Activated naive CD4-positive, alpha-beta T cell (primary cell): ENCODE measurements around the gene RPRD1A.
A peak's percentile ranks its signal among the peaks of the same experiment; 100 is the strongest.
"Not testable (repeated sequence)": the region's sequence is repeated elsewhere in the genome, so short reads cannot be mapped to it uniquely, and the experiment has no call there.

Experiments used
- DNase-seq, 4 experiments: peaks; one replicate each; lab custom pipeline; 2025; lab: John Stamatoyannopoulos, UW

The RPRD1A gene

DNA sequence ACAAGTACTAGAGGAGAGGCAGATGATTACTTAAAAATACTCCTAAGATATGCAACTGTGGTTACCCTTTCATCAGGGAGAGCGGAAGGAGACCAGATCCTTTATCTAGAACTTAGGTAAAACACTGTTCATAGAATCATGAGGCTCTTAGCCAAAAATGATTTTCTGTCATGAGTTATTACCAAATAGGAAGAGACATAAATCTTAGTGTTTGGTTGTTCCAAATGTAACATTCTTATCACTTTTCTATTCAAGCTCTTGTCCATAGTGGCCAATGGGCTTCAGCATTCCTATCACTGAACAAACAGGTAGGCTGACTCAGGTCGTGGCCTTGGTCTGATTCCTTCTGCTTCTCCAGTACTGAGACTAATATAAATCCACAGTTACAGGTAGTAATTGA is 38.5 kb downstream of the RPRD1A start:
- no peak for DNase-seq

DNA sequence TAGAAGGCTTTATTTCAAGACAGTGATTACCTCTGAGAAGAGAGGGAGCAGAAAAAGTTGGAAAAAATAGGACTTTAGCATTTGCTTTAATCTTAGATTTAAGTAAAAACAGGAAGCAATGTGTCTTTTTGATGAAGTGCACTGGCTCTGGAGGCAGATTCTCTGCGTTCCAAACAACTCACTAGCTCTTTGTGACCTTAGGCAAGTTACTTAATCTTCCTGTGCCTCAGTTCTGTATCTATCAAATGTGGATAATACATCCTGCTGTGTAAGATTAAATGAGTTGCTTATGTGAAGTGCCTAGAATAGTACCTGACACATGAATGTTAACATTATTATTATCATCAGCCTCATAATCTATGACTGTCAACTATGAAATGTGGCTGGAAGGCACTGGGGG is 42.3 kb downstream of the RPRD1A start:
- no peak for DNase-seq

DNA sequence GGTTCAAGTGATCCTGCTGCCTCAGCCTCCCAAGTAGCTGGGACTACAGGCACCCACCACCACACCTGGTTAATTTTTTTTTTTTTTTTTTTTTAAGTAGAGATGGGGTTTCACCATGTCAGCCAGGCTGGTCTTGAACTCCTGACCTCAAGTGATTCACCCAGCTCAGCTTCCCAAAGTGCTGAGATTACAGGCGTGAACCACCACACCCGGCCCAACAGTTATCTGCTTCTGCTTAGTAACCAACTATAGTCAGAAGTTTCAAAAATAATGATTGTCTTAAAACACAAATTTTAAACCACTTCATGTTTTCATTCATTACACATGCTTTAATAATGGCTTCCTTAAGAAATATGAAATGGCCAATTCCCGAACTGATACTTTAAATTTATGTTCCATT is 43.1 kb downstream of the RPRD1A start:
- DNase-seq = not testable (repeated sequence)

DNA sequence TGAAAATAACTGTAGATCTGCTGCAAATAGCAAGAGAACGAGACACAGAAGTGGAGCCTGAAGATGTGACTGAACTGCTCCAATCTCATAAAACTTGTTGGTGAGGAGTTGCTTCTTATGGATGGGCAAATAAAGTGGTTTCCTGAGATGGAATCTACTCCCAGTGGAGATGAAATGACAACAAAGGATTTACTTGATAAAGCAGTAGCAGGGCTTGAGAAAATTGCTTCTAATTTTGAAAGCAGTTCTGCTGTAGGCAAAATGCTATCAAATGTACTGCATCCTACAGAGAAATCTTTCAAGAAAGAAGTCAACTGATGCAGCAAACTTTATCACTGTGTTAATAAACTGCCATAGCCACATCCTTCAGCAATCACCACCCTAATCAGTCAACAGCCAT is 44.0 kb downstream of the RPRD1A start:
- no peak for DNase-seq

DNA sequence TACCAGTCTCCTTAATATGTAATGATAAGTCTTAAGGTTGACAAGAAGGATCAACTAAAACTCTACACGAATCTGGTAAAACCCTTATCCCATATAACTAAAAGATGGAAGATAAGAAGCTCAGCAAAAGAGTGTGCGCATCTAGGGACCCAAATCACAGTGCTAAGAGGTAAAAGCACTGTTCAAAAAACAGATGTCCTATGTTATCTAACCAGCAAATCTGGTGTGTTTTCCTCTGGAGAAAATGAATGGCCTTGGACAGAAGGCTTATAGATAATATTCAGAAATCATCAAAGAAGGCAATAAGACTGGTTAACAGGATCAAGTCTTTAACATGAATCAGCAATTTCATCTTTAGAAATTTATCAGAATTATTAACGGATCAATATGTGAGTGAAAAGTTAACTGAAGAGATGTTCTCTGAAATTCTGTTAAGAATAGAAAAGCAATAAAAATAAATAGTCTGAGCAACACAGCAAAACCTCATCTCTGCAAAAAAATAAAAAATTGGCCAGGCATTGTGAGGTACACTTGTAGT is 47.1 kb downstream of the RPRD1A start:
- DNase-seq = no peak

DNA sequence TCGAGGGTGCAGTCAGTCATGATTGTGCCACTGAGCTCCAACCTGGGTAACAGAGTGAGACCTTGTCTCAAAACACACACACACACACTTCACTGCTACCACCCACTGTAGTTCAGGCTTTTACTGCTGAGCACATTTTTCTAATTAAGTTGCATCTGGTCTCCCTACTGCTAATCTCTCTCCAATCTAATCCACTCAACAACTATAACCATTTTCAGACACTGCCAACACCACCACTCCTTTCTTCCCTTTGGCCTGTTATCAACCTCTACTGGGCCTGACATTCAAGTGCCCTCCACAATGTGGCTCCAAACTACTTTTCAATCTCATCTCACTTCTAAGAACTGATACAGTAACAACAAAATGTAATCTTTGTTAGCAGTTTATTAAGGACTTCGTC is 50.1 kb downstream of the RPRD1A start:
- DNase-seq = no peak

DNA sequence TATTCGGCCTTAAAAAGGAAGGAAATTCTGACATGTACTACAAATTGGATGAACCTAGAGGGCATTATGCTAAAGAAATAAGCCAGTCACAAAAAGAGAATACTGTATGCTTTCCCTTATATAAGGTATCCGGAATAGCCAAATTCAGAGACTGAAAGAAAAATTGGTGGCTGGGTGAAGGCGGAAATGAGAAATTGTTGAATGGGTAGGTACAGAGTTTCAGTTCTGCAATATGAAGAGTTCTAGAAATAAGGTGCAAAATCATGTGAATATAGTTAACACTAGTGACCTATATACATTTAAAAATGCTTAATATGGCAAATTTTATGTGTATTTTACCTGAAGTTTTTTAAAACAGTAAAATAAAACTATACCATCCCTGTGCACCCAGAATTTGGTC is 51.7 kb downstream of the RPRD1A start:
- no peak for DNase-seq

DNA sequence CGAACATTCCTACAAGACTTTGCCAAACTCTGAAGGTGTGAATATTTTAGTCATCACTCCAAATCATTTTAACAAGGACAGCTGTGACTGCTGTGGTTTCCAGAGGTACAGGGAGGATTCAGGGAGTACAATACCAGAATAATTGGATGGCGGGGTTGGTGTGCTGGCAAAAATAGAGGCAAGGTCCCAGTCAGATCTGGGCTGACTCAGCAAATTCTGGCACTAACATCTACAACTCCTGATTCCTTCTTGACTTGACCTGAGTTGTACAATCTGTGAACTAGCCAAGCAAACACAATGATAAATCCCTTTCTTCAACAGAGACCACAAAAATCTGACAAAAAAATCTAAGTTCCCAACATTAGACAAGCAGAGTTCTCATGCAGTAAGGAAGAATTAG is 54.5 kb downstream of the RPRD1A start:
- no peak for DNase-seq

DNA sequence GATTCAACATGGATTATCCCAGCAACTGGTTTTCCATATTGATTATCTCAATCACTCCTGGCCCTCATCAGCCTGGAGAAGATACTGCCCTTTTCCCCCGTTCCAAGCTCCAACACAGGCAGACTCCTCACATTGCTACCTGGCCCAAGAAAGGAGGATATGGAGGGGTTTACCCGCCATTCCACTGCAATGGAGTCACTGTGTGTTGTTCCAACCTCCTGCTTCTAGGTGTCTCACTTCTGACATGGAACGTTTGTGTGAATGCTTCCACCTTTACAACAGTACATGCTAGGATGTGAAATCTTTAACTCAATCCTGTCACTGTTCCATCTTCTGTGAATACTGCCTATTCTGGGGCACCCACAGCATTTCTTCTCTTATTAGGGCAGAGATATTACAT is 58.1 kb downstream of the RPRD1A start:
- DNase-seq = no peak

DNA sequence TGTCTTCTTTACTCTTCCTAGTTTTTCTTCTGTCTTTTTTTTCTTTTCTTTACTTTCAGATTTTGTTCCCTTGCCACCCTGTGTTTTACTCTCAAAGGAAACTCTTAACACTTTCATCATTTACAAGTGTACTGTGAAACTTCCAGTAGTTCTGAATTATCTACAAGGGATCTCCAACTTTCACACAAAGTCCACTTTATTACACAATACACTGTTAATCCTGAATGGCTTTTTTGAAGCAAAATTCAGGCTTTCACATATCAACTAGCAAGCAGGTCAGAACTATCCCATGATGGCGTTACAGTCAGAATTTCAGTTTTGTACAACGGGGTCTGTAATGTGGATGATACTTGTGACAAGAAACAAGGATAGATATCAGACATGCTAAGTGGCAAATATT is 60.4 kb downstream of the RPRD1A start:
- DNase-seq = no peak

DNA sequence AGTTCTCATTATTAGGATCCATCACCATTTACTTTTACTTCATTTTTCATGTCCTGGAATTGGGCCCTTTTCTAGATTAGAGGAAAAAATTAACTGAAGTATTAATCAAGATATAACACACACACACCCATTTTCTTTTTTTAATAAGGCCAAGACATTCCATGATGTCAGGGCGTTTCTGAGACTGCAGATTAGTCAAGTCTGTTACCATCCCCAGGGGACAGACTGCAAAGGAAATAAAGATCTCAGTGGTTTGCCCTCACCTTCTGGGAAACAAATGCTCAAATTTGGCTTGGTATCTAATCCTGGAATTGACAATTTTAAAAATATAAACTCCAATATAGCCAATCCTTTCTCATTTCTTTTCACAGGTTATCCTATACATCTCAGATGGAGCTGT is 67.4 kb downstream of the RPRD1A start:
- DNase-seq = no peak

DNA sequence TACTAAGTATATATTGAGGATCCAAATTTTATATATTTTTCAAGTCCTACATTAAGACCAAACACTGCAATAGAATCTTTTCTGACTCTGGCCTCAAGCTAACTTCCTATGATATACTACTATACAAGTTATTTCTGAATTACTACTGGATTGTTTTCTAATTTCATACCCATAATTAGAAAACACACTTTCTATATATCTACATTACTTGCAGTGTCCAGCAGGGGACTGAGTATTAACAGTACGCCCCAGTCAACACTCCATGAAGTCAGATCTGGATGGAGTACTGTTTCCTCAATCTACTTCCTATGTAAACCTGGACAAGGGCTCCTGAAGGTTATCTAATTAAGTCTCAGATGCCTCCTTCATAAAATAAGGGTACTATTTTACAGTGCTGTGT is 68.4 kb downstream of the RPRD1A start:
- DNase-seq = no peak

DNA sequence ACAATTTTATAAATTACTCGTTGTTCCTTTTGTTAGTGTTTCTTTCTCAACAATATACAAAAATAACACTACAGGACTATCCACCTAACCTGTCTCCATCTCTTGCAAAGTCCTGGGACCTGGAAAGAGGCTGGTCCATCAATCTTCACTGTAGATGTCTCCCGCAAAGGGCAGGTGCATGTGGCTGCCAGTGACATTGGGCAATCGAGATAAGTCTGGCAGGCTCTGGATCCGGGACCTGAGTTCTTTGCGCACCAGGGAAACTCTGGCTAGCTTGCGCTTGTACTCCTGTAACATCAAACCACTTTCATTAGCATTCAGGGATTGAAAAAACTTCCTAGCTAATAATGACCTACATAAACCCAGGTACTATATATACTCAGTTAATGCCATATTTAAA is 74.3 kb downstream of the RPRD1A start:
- DNase-seq = no peak

DNA sequence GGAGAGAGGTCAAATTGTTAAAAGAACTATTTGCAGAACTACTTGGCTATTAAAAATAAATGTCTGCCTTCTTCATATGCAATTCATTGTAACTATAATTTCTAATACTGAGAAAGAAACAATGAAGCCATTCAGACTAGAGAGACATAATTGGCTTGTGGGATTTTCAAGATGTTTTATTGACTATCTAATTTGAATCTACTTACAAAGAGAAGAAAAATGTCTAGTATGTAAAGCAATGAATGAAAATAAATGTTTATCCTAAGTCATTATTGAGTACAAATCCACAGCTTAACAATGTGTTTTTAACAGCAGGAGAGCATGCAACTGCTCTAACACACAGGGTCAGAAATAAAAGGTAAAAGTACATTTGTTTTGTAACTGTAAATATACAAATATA is 75.7 kb downstream of the RPRD1A start:
- DNase-seq = no peak

DNA sequence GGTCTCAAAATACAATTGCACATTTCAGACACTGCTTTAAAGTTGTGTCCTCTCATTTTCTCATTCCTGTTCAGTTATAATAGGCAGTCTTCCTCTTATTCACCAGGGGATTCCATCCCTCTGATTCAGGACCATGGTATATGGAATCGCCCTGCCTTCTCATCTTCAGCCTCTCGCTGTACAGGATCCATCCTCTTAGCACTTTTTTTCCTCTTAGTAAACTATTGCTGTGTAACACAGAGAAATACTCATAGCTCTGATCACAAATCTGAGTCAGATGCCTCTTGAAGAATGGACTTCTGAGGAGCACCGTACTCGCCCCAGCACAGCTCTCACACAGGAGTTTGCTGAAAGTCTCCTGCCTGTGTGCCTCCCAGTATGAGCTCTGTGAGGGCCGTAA is 83.5 kb downstream of the RPRD1A start:
- no peak for DNase-seq

DNA sequence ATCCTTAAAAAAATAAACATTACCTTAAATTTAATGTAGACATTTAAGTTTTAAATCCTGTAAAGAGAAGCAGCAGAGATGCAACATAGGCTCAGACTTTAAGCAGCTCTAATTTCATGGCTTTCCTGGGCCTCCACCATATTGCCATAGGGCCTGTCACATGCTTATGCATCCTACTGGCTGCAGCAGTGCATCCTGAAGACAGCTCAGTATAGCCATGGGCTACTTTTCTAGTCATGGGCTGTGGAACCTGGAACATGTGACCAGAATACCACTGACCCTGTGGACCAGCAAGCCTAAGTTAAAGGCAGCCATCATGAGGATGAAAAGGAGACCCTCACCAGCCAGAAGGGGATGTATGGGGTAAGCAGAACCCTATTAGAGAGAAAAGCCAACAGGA is 84.2 kb downstream of the RPRD1A start:
- DNase-seq = no peak

DNA sequence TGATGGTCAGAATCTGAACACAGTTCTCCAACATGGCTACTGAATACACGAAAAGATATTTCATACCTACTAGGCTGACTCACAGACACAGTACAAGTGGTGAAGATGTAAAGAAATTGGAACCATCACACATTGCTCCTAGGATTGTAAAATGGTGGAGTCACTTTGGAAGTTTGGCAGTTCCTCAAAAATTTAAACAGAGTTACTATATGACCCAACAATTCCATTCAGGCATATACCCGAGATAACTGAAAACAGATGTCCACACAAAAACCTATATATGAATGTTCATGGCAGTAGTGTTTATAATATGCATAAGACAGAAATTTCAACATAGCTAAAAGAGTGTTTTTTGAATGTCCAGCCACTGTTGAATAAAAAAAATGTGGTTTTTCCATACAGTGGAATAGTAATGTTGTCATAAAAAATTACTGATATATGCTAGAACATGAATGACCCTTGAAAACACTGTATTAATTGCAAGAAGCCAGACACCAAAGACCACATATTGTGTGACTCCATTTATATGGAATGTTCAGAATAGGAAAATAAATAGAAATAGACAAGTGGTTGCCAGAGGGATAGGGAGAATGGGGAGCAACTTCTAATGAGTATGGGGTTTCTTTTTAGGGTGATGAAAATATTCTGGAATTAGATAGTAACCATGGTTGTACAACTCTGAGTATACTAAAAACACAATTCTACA is 84.8 kb downstream of the RPRD1A start:
- no peak for DNase-seq

DNA sequence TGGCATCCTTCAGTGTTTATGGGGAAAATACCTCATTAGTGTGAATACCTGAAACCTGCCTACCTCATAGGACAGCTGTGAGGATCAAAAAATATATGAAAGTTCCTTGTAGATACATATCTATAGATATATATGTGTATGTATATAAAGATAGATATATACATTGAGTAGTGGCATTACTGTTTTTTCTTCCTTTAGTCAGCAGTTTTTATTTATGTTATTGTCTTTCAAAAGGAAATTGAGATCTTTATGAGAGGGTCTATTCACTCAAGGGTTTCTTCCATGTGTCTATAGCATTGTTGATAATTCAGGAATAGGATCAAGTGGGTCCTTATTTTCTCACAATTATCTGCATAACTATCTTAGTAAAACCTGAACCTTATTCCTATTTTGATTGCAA is 88.2 kb downstream of the RPRD1A start:
- DNase-seq = no peak

DNA sequence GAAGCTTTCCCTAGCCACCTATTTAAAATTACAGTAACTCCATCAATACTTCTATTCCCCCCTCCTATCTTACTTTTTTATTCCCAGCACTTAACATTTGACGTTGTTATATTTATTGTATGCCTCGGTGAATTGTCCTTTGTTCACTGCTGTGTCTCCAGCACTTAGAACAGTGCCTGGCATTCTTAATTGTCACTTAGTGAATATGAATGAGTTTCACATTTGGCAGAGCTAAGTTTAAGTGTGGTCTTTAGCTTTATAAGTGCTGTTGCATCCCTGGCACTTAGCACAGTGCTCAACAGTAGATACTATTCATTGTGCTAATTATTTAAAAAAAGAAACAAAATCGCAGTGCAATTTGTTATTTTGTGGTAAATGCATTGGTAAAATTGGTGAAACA is 93.2 kb downstream of the RPRD1A start:
- no peak for DNase-seq

DNA sequence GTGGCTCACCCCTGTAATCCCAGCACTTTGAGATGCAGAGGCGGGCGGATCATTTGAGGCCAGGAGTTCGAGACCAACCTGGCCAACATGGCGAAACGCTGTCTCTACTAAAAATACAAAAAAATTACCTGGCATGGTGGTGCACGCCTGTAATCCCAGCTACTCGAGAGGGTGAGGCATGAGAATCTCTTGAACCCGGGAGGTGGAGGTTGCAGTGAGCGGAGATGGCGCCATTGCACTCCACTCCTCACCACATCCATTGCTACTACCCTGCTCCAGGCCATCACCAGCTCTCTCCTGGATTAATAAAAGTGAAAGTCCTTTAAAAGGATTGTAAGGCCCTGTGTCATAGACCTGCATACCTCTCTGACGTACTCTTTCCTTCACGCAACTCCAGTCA is 93.7 kb downstream of the RPRD1A start:
- no peak for DNase-seq

DNA sequence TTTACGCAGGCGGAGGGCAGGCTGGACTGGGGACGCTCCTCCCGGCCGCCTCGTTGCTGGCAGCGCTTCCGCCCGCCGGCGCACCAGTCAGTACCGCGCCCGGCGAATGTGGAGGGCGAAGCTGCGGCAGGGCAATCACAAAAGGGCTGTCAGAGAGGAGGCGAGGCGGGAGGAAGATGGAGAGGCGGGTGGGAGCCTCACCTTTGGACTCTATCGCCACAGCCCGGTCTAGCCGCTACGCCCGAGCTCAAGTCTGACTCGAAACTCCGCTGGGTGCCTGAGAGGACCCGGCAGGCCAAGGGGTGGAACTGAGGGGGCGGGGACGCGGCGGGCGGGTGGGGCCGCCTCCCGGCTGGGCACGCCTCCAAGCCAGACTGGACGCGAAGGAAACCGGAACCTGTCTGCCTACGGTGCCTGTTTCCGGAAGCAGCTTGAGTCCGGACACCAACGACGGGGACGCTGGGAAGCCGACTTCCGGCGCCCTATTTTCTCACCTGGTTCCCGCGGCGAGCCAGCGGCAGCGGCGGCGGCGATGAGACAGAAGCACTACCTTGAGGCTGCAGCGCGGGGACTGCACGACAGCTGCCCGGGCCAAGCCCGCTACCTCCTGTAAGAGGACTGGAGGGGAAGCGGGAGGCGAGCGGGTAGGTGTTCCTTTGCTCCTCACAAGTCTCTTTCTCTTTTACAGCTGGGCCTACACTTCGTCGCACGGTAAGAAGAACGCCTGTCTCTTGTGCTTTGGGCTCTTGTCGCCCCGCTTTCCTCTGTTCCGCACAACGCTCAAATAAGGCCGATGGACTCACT is 95.0 kb downstream of the RPRD1A start, which contains the start of gene RMP24:
RMP24 (plus strand) TSS at position 483 of the 804 bp plus-strand sequence.
- DNase-seq = peak; percentile 79 to 89 (median 86)

DNA sequence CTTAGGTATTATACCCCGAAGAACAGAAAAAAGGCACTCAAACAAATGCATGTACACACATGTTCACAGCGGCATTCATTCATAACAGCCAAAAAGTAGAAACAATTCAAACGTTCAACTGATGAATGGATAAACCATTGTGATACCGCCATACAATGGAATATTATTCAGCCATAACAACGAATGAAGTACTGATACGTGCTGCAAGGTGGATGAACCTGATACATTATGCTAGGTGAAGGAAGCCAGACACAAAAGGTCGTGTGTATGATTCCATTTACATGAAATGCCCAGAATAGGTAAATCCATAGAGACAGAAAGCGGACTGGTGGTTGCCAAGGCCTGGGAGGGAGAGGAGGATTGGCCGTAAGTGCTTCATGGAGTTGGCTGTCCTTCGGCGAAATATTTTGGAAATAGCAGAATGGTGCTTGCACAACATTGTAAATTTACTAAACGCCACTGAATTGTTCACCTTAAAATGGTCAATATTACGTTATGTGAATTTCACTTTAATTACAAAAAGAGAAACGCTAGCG is 95.6 kb downstream of the RPRD1A start:
- no peak for DNase-seq

DNA sequence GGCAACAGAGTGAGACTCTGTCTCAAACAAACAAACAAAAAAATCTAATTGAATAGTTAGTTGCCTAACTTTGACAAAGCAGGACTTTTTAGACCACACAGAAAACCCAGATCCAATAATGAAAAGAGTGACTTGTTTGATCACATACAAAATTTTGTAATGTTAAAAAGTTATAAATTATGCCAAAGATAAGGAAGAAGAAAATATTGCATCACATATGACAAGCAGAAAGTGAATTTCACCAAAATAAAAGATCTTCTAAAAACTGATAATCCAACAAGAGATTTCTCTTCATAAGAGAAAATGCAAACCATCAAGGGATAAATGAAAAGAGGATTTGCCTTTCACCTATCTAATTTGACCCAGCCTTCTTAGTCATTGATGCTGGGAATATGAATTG is 97.7 kb downstream of the RPRD1A start:
- DNase-seq = no peak
